HEK293 (cell line): ENCODE results near the gene RPUSD4.

Experiments
- CTCF ChIA-PET: fragments of 350-600 bp; formaldehyde crosslinking; extraction: SDS; loops from one replicate; lab custom pipeline; 2021; ENCODE audit warnings: antibody characterized with exemption; lab: Yijun Ruan, JAX
- POLR2A ChIA-PET: fragments of 300-600 bp; formaldehyde crosslinking; extraction: SDS; loops from one replicate; lab custom pipeline; 2020; ENCODE audit warnings: antibody characterized with exemption, inconsistent platforms; lab: Yijun Ruan, JAX
- H3K27ac ChIP-seq: fragments of 200-500 bp; sonication (Bioruptor generic); 2 replicates; pipeline ENCODE4 v1.5.1; 2014; ENCODE audit warnings: low read depth, low read length, control low read depth, inconsistent platforms; ENCODE audit errors: extremely low read depth
- H3K36me3 ChIP-seq, 2 experiments: fragments of 200-500 bp in 1 of 2; sonication (Bioruptor generic) in 1 of 2; 1 replicate in 1 of 2; 2 replicates in 1 of 2; pipeline ENCODE4 v1.5.1; 2014 to 2017; ENCODE audit warnings: inconsistent platforms in 2 of 2, low read length in 2 of 2; ENCODE audit not compliant: control insufficient read depth in 2 of 2, insufficient read depth in 1 of 2
- H3K4me1 ChIP-seq: fragments of 200-500 bp; sonication (Bioruptor generic); 2 replicates; pipeline ENCODE4 v1.5.1; 2014; ENCODE audit warnings: mild to moderate bottlenecking, low read length, inconsistent platforms; ENCODE audit not compliant: control insufficient read depth, insufficient read depth
- H3K4me3 ChIP-seq: 2 replicates; pipeline ENCODE4 v1.5.1; 2011; ENCODE audit warnings: low read depth, mild to moderate bottlenecking, control low read depth, low read length, moderate library complexity
- H3K9me3 ChIP-seq: fragments of 200-500 bp; sonication (Bioruptor generic); 2 replicates; pipeline ENCODE4 v1.5.1; 2014; ENCODE audit warnings: low read depth, low read length, inconsistent platforms; ENCODE audit not compliant: control insufficient read depth, insufficient read depth
- GFI1B ChIP-seq: fragments of 450-650 bp; formaldehyde crosslinking; IDR thresholded peaks from 2 replicates; pipeline ENCODE4 v1.5.1; 2016; ENCODE audit warnings: missing biosample characterization, missing genetic modification characterization
- GLI2 ChIP-seq: fragments of 450-650 bp; formaldehyde crosslinking; IDR thresholded peaks from 2 replicates; pipeline ENCODE4; 2017; ENCODE audit warnings: missing biosample characterization, missing genetic modification characterization, low read depth, borderline replicate concordance
- GLIS2 ChIP-seq: fragments of 450-650 bp; formaldehyde crosslinking; IDR thresholded peaks from 2 replicates; pipeline ENCODE4 v1.5.1; 2016; ENCODE audit warnings: missing biosample characterization, missing genetic modification characterization
- KLF8 ChIP-seq: fragments of 450-650 bp; formaldehyde crosslinking; IDR thresholded peaks from 2 replicates; pipeline ENCODE4 v1.5.1; 2016; ENCODE audit warnings: missing biosample characterization, missing genetic modification characterization
- PRDM10 ChIP-seq: fragments of 450-650 bp; formaldehyde crosslinking; IDR thresholded peaks from 2 replicates; pipeline ENCODE4 v1.5.1; 2016; ENCODE audit warnings: missing biosample characterization, missing genetic modification characterization
- SETDB1 ChIP-seq: IDR thresholded peaks from one replicate; pipeline ENCODE4 v1.6.1; 2017; ENCODE audit warnings: mild to moderate bottlenecking, low read length, moderate library complexity, mixed read lengths; ENCODE audit not compliant: insufficient read length
- TCF7L2 ChIP-seq: IDR thresholded peaks from 2 replicates; pipeline ENCODE4 v1.6.1; 2011; ENCODE audit warnings: low read depth, mild to moderate bottlenecking, inconsistent platforms, low read length, moderate library complexity, borderline replicate concordance
- WT1 ChIP-seq: fragments of 450-650 bp; formaldehyde crosslinking; IDR thresholded peaks from 2 replicates; pipeline ENCODE4 v1.5.1; 2016; ENCODE audit warnings: missing biosample characterization, missing genetic modification characterization
- ZFP69B ChIP-seq: fragments of 450-650 bp; formaldehyde crosslinking; IDR thresholded peaks from 2 replicates; pipeline ENCODE4 v1.5.1; 2016; ENCODE audit warnings: missing biosample characterization, missing genetic modification characterization
- ZNF184 ChIP-seq: fragments of 450-650 bp; IDR thresholded peaks from 2 replicates; pipeline ENCODE4 v1.5.1; 2018; ENCODE audit warnings: missing biosample characterization, mild to moderate bottlenecking, missing genetic modification characterization
- ZNF530 ChIP-seq: fragments of 450-650 bp; formaldehyde crosslinking; IDR thresholded peaks from 2 replicates; pipeline ENCODE4 v1.5.1; 2016; ENCODE audit warnings: low read depth, missing biosample characterization, missing genetic modification characterization
- ZNF548 ChIP-seq: fragments of 450-650 bp; formaldehyde crosslinking; IDR thresholded peaks from 2 replicates; pipeline ENCODE4 v1.5.1; 2016; ENCODE audit warnings: missing biosample characterization, missing genetic modification characterization
- ZNF571 ChIP-seq: fragments of 450-650 bp; formaldehyde crosslinking; IDR thresholded peaks from 2 replicates; pipeline ENCODE4 v1.5.0; 2017; ENCODE audit warnings: missing biosample characterization, missing genetic modification characterization
- ZNF623 ChIP-seq: fragments of 450-650 bp; formaldehyde crosslinking; IDR thresholded peaks from 2 replicates; pipeline ENCODE4 v1.5.1; 2016; ENCODE audit warnings: missing biosample characterization, missing genetic modification characterization
- ZSCAN16 ChIP-seq: fragments of 450-650 bp; formaldehyde crosslinking; IDR thresholded peaks from 2 replicates; pipeline ENCODE4 v1.5.1; 2016; ENCODE audit warnings: missing biosample characterization, missing genetic modification characterization
- ZSCAN5A ChIP-seq: fragments of 450-650 bp; formaldehyde crosslinking; IDR thresholded peaks from 2 replicates; pipeline ENCODE4 v1.5.1; 2016; ENCODE audit warnings: missing biosample characterization, missing genetic modification characterization
- TF ChIP-seq, protein P1 (sequence below): fragments of 450-650 bp; formaldehyde crosslinking; conservative IDR thresholded peaks from 2 replicates; pipeline ENCODE4 v1.5.1; 2016; ENCODE audit warnings: low read depth, missing biosample characterization, missing genetic modification characterization
- TF ChIP-seq, protein P2 (sequence below): fragments of 450-650 bp; formaldehyde crosslinking; IDR thresholded peaks from 2 replicates; pipeline ENCODE4 v1.5.1; 2016; ENCODE audit warnings: missing biosample characterization, missing genetic modification characterization
- TF ChIP-seq, protein P3 (sequence below): fragments of 450-650 bp; formaldehyde crosslinking; IDR thresholded peaks from 2 replicates; pipeline ENCODE4 v1.5.1; 2017; ENCODE audit warnings: missing biosample characterization, missing genetic modification characterization

Gene RPUSD4

GRCh38 chr11:126191379-126192073 lies 19.9 kb downstream of the RPUSD4 start:
- ChIA-PET CTCF (interaction anchor here (0.6 to 10.0 kb wide), 4 partner anchors 65 to 274 kb away, joined by 3 to 131 read pairs (median 3); no protein-coding TSS in a partner anchor), POLR2A (no interaction called here)
- H3K27ac ChIP-seq, result no peak overlapping the region
- H3K4me3 ChIP-seq, result no peak overlapping the region
- peaks cover 0 to 49% of the 10 kb centered on the region in 2 experiments; a peak in 1 of 3 replicates for H3K36me3 ChIP-seq
- H3K4me1 ChIP-seq, result no peaks in the 10 kb centered on the region
- TF ChIP-seq ZSCAN5A (tag by site-specific recombination) (no peak), ZNF548 (tag by site-specific recombination) (peak; percentile 30; the same call in 1 of the 2 replicates)
- no peaks in the 10 kb centered on the region for H3K9me3 ChIP-seq

- Histone ChIP-seq H3K4me3 (no peak overlapping the region), H3K36me3 (peaks cover 0 to 43% of the 10 kb centered on the region in 2 experiments; a peak in 1 of 3 replicates), H3K4me1 (no peaks in the 10 kb centered on the region), H3K27ac (no peak overlapping the region), H3K9me3 (no peaks in the 10 kb centered on the region)
- ChIA-PET CTCF (interaction anchor here (0.8 to 10.0 kb wide), 2 partner anchors 152 to 266 kb away, joined by 4 to 131 read pairs; no protein-coding TSS in a partner anchor), POLR2A (no interaction called here)
- TF ChIP-seq GLI2 (tag by site-specific recombination) (no peak), GLIS2 (no peak), GFI1B (no peak), ZNF184 (tag by site-specific recombination) (no peak), ZFP69B (tag by site-specific recombination) (no peak), KLF8 (tag by site-specific recombination) (no peak), TCF7L2 (no peak), ZNF530 (tag by site-specific recombination) (no peak), WT1 (tag by site-specific recombination) (no peak), ZSCAN16 (tag by site-specific recombination) (no peak), PRDM10 (no peak), SETDB1 (no peak), ZNF623 (tag by site-specific recombination) (no peak), ZNF571 (no peak)
- TF ChIP-seq, protein P1, sequence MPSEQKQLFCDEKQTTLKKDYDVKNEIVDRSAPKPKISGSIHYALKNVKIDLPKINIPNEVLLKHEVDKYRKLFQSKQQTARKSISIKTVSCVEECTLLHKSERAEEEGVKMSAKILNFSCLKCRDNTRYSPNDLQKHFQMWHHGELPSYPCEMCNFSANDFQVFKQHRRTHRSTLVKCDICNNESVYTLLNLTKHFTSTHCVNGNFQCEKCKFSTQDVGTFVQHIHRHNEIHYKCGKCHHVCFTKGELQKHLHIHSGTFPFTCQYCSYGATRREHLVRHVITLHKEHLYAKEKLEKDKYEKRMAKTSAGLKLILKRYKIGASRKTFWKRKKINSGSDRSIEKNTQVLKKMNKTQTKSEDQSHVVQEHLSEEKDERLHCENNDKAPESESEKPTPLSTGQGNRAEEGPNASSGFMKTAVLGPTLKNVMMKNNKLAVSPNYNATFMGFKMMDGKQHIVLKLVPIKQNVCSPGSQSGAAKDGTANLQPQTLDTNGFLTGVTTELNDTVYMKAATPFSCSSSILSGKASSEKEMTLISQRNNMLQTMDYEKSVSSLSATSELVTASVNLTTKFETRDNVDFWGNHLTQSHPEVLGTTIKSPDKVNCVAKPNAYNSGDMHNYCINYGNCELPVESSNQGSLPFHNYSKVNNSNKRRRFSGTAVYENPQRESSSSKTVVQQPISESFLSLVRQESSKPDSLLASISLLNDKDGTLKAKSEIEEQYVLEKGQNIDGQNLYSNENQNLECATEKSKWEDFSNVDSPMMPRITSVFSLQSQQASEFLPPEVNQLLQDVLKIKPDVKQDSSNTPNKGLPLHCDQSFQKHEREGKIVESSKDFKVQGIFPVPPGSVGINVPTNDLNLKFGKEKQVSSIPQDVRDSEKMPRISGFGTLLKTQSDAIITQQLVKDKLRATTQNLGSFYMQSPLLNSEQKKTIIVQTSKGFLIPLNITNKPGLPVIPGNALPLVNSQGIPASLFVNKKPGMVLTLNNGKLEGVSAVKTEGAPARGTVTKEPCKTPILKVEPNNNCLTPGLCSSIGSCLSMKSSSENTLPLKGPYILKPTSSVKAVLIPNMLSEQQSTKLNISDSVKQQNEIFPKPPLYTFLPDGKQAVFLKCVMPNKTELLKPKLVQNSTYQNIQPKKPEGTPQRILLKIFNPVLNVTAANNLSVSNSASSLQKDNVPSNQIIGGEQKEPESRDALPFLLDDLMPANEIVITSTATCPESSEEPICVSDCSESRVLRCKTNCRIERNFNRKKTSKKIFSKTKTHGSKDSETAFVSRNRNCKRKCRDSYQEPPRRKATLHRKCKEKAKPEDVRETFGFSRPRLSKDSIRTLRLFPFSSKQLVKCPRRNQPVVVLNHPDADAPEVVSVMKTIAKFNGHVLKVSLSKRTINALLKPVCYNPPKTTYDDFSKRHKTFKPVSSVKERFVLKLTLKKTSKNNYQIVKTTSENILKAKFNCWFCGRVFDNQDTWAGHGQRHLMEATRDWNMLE (tag by site-specific recombination), result no peak
- TF ChIP-seq, protein P2, sequence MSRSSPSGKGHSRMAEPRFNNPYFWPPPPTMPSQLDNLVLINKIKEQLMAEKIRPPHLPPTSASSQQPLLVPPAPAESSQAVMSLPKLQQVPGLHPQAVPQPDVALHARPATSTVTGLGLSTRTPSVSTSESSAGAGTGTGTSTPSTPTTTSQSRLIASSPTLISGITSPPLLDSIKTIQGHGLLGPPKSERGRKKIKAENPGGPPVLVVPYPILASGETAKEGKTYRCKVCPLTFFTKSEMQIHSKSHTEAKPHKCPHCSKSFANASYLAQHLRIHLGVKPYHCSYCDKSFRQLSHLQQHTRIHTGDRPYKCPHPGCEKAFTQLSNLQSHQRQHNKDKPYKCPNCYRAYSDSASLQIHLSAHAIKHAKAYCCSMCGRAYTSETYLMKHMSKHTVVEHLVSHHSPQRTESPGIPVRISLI (tag by site-specific recombination), result no peak
- TF ChIP-seq, protein P3, sequence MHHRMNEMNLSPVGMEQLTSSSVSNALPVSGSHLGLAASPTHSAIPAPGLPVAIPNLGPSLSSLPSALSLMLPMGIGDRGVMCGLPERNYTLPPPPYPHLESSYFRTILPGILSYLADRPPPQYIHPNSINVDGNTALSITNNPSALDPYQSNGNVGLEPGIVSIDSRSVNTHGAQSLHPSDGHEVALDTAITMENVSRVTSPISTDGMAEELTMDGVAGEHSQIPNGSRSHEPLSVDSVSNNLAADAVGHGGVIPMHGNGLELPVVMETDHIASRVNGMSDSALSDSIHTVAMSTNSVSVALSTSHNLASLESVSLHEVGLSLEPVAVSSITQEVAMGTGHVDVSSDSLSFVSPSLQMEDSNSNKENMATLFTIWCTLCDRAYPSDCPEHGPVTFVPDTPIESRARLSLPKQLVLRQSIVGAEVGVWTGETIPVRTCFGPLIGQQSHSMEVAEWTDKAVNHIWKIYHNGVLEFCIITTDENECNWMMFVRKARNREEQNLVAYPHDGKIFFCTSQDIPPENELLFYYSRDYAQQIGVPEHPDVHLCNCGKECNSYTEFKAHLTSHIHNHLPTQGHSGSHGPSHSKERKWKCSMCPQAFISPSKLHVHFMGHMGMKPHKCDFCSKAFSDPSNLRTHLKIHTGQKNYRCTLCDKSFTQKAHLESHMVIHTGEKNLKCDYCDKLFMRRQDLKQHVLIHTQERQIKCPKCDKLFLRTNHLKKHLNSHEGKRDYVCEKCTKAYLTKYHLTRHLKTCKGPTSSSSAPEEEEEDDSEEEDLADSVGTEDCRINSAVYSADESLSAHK (tag by site-specific recombination), result no peak
Measured at GRCh38 chr11:126190792-126191191, 20.7 kb downstream of the RPUSD4 start.
